Naive thymus-derived CD4-positive, alpha-beta T cell (primary cell): ENCODE results near the gene SDSL. TPM values are rescaled to one million over a fixed set of nuclear protein-coding genes. Genes with fewer than 3 reads are reported as not detected.

Experiments used
- ATAC-seq: fragments of 150-1000 bp; cut with Tn5 transposase; 2 replicates; pipeline ENCODE4 v1.10.0; 2021; ENCODE audit warnings: mild to moderate bottlenecking, moderate library complexity
- CTCF ChIA-PET: fragments of 350-600 bp; sonication (Branson Sonifier 250); formaldehyde crosslinking; loops from one replicate; lab custom pipeline; 2021; ENCODE audit warnings: antibody characterized with exemption; lab: Charles Lee
- POLR2A ChIA-PET: fragments of 350-600 bp; sonication (Branson Sonifier 250); formaldehyde crosslinking; loops from one replicate; lab custom pipeline; 2021; ENCODE audit warnings: antibody characterized with exemption, inconsistent platforms; lab: Charles Lee
- DNase-seq, 9 donors: peaks; one replicate each; pipeline versions ENCODE4 v3.0.0 to v3.0.0-alpha.2; 2020 to 2022; ENCODE audit warnings: mixed read lengths in 1 of 9
- H3K27ac ChIP-seq: one replicate; pipeline ENCODE4 v1.7.0; 2013; ENCODE audit warnings: mild to moderate bottlenecking, low read depth, low read length, moderate library complexity
- H3K27me3 ChIP-seq, 2 donors: one replicate each; pipeline ENCODE4 v1.7.0; 2013; ENCODE audit warnings: low read length in 2 of 2, mild to moderate bottlenecking in 2 of 2, moderate library complexity in 2 of 2; ENCODE audit not compliant: control insufficient read depth in 2 of 2, insufficient read depth in 2 of 2
- H3K36me3 ChIP-seq, 3 experiments: 1 replicate in 2 of 3; 2 replicates in 1 of 3; pipeline ENCODE4 v1.7.0; 2013; ENCODE audit warnings: low read length in 3 of 3, mild to moderate bottlenecking in 3 of 3, moderate library complexity in 1 of 3; ENCODE audit not compliant: insufficient read depth in 3 of 3, control insufficient read depth in 2 of 3
- H3K4me1 ChIP-seq, 2 donors: one replicate each; pipeline ENCODE4 v1.7.0; 2013; ENCODE audit warnings: low read length in 2 of 2, mild to moderate bottlenecking in 2 of 2, moderate library complexity in 1 of 2; ENCODE audit not compliant: control insufficient read depth in 2 of 2, insufficient read depth in 2 of 2
- H3K4me3 ChIP-seq: 2 replicates; pipeline ENCODE4 v1.7.0; 2013; ENCODE audit warnings: mild to moderate bottlenecking, low read length
- H3K9me3 ChIP-seq, 3 experiments: 1 replicate in 2 of 3; 2 replicates in 1 of 3; pipeline ENCODE4 v1.7.0; 2013; ENCODE audit warnings: low read length in 3 of 3; ENCODE audit not compliant: control insufficient read depth in 2 of 3
- H3K27ac Mint-ChIP-seq, 9 donors: one replicate each; pipeline ENCODE4 v1.8.0; 2020 to 2022; ENCODE audit warnings: mixed read lengths in 9 of 9, mild to moderate bottlenecking in 8 of 9, moderate library complexity in 5 of 9, inconsistent platforms in 2 of 9
- H3K27me3 Mint-ChIP-seq, 5 donors: one replicate each; pipeline ENCODE4 v1.8.0; 2021 to 2022; ENCODE audit warnings: mixed read lengths in 5 of 5, mild to moderate bottlenecking in 1 of 5
- H3K36me3 Mint-ChIP-seq, 5 donors: one replicate each; pipeline ENCODE4 v1.8.0; 2020 to 2022; ENCODE audit warnings: mixed read lengths in 5 of 5, mild to moderate bottlenecking in 3 of 5, inconsistent platforms in 1 of 5
- H3K4me1 Mint-ChIP-seq, 7 donors: one replicate each; pipeline ENCODE4 v1.8.0; 2020 to 2022; ENCODE audit warnings: mixed read lengths in 7 of 7, mild to moderate bottlenecking in 3 of 7, inconsistent platforms in 1 of 7
- H3K4me3 Mint-ChIP-seq, 10 donors: one replicate each; pipeline ENCODE4 v1.8.0; 2020 to 2022; ENCODE audit warnings: mild to moderate bottlenecking in 10 of 10, mixed read lengths in 10 of 10, moderate library complexity in 6 of 10, inconsistent platforms in 2 of 10
- H3K9me3 Mint-ChIP-seq, 11 donors: one replicate each; pipeline ENCODE4 v1.8.0; 2020 to 2022; ENCODE audit warnings: mixed read lengths in 11 of 11, mild to moderate bottlenecking in 4 of 11, inconsistent platforms in 1 of 11, moderate library complexity in 1 of 11
- intact Hi-C, 2 donors: fragments of 100-400 bp; cut with micrococcal nuclease; formaldehyde crosslinking; loops; one replicate each; pipeline ENCODE4 v1.15.1; 2023
- polyA plus RNA-seq, 2 donors: library from polyadenylated mRNA; unstranded; fragments of 300-500 nt; fragmentation: Illumina TruSeq; gene quantifications; one replicate each; pipeline ENCODE4 v1.2.3, GENCODE V29; 2021
- total RNA-seq, 6 experiments: library from RNA in 5 of 6; stranded (reverse) in 5 of 6; gene quantifications; 1 replicate in 5 of 6; 2 replicates in 1 of 6; pipeline ENCODE4 v1.2.3 and lab custom pipeline; 2021 to 2026

SDSL gene
- total and polyA plus RNA-seq, 7 experiments from 2014 or later = 0.46 to 2.5 (median 1.7) TPM; not detected in 3

GRCh38 chr12:113407931-113408600 lies 14.1 kb upstream of the SDSL start:
- ChIA-PET POLR2A (interaction anchor here (0.6 kb wide), 1 partner anchor 12 kb away, joined by 3 read pairs; no protein-coding TSS in a partner anchor), CTCF (no interaction called here)
- H3K27me3 Mint-ChIP-seq = peaks cover 0 to 20% (median 5%) of the 10 kb centered on the region in 5 donors
- no peaks in the 10 kb centered on the region for H3K4me1 ChIP-seq
- H3K36me3 Mint-ChIP-seq = peaks cover 0 to 4% (median 0%) of the 10 kb centered on the region in 5 donors
- no peaks in the 10 kb centered on the region for H3K27me3 ChIP-seq
- H3K4me1 Mint-ChIP-seq = peaks cover 0 to 8% (median 0%) of the 10 kb centered on the region in 7 donors
- H3K27ac ChIP-seq = no peak overlapping the region
- H3K27ac Mint-ChIP-seq = no peak overlapping the region
- no peak overlapping the region for H3K4me3 ChIP-seq
- no peaks in the 10 kb centered on the region for H3K36me3 ChIP-seq
- H3K9me3 Mint-ChIP-seq = no peaks in the 10 kb centered on the region
- no peaks in the 10 kb centered on the region for H3K9me3 ChIP-seq
- ATAC-seq (no peak), DNase-seq (no peak)
- H3K4me3 Mint-ChIP-seq = no peak overlapping the region
- intact Hi-C loops = no loop called here

GRCh38 chr12:113408756-113409298 lies 13.4 kb upstream of the SDSL start:
- Mint-ChIP-seq H3K4me3 (no peak overlapping the region), H3K9me3 (no peaks in the 10 kb centered on the region), H3K27ac (no peak overlapping the region), H3K4me1 (peaks cover 0 to 8% (median 0%) of the 10 kb centered on the region in 7 donors), H3K36me3 (peaks cover 0 to 4% (median 0%) of the 10 kb centered on the region in 5 donors), H3K27me3 (peaks cover 0 to 20% (median 5%) of the 10 kb centered on the region in 5 donors)
- no peaks in the 10 kb centered on the region for H3K36me3 ChIP-seq
- H3K4me1 ChIP-seq = no peaks in the 10 kb centered on the region
- H3K4me3 ChIP-seq = no peak overlapping the region
- DNase-seq (no peak), ATAC-seq (no peak)
- H3K27me3 ChIP-seq = no peaks in the 10 kb centered on the region
- intact Hi-C loops = no loop called here
- no peaks in the 10 kb centered on the region for H3K9me3 ChIP-seq
- ChIA-PET POLR2A (no interaction called here), CTCF (no interaction called here)
- H3K27ac ChIP-seq = no peak overlapping the region

- no peak overlapping the region for H3K4me3 ChIP-seq
- no peak overlapping the region for H3K4me3 Mint-ChIP-seq
- no peaks in the 10 kb centered on the region for H3K4me1 ChIP-seq
- H3K27ac Mint-ChIP-seq = no peak overlapping the region
- ATAC-seq (no peak), DNase-seq (no peak)
- H3K36me3 Mint-ChIP-seq = no peaks in the 10 kb centered on the region
- H3K27me3 ChIP-seq = no peaks in the 10 kb centered on the region
- H3K4me1 Mint-ChIP-seq = peaks cover 0 to 2% (median 0%) of the 10 kb centered on the region in 7 donors
- H3K27ac ChIP-seq = no peak overlapping the region
- H3K27me3 Mint-ChIP-seq = peaks cover 0 to 13% (median 5%) of the 10 kb centered on the region in 5 donors
- H3K9me3 Mint-ChIP-seq = no peaks in the 10 kb centered on the region
- intact Hi-C loops = no loop called here
- no peaks in the 10 kb centered on the region for H3K9me3 ChIP-seq
- ChIA-PET CTCF (interaction anchor here (0.7 kb wide), 1 partner anchor 240 kb away, joined by 3 read pairs; no protein-coding TSS in a partner anchor), POLR2A (no interaction called here)
- no peaks in the 10 kb centered on the region for H3K36me3 ChIP-seq
Measured at GRCh38 chr12:113409462-113410124, 12.6 kb upstream of the SDSL start.

GRCh38 chr12:113413488-113413939 lies 8.7 kb upstream of the SDSL start:
- Histone ChIP-seq H3K36me3 (no peaks in the 10 kb centered on the region), H3K9me3 (no peaks in the 10 kb centered on the region), H3K27ac (no peak overlapping the region), H3K27me3 (no peaks in the 10 kb centered on the region), H3K4me3 (no peak overlapping the region), H3K4me1 (no peaks in the 10 kb centered on the region)
- Mint-ChIP-seq H3K36me3 (no peaks in the 10 kb centered on the region), H3K4me1 (peaks cover 0 to 2% (median 0%) of the 10 kb centered on the region in 7 donors), H3K27me3 (peaks cover 0 to 16% (median 4%) of the 10 kb centered on the region in 5 donors), H3K27ac (no peak overlapping the region), H3K4me3 (no peak overlapping the region), H3K9me3 (peaks cover 0 to 2% (median 0%) of the 10 kb centered on the region in 11 donors)
- ChIA-PET POLR2A (no interaction called here), CTCF (interaction anchor here (1.3 kb wide), 1 partner anchor 32 kb away, joined by 3 read pairs; no protein-coding TSS in a partner anchor)
- ATAC-seq (no peak), DNase-seq (no peak)
- intact Hi-C loops = no loop called here

- ATAC-seq = no peak
- Histone ChIP-seq H3K4me1 (no peaks in the 10 kb centered on the region), H3K27me3 (no peaks in the 10 kb centered on the region), H3K27ac (no peak overlapping the region), H3K4me3 (no peak overlapping the region), H3K36me3 (no peaks in the 10 kb centered on the region), H3K9me3 (no peaks in the 10 kb centered on the region)
- CTCF ChIA-PET = no interaction called here
- Mint-ChIP-seq H3K27me3 (peaks cover 0 to 14% (median 4%) of the 10 kb centered on the region in 5 donors), H3K4me3 (no peak overlapping the region), H3K4me1 (peaks cover 0 to 2% (median 0%) of the 10 kb centered on the region in 7 donors), H3K36me3 (no peaks in the 10 kb centered on the region), H3K9me3 (peaks cover 0 to 2% (median 0%) of the 10 kb centered on the region in 11 donors), H3K27ac (no peak overlapping the region)
- DNase-seq = no peak
- intact Hi-C loops = no loop called here
- POLR2A ChIA-PET = no interaction called here
Measured at GRCh38 chr12:113414519-113415038, 7.6 kb upstream of the SDSL start.

- no peaks in the 10 kb centered on the region for H3K36me3 Mint-ChIP-seq
- ChIA-PET POLR2A (no interaction called here), CTCF (no interaction called here)
- peaks cover 0 to 6% (median 0%) of the 10 kb centered on the region in 5 donors for H3K27me3 Mint-ChIP-seq
- Histone ChIP-seq H3K9me3 (no peaks in the 10 kb centered on the region), H3K36me3 (no peaks in the 10 kb centered on the region), H3K4me3 (no peak overlapping the region), H3K27me3 (no peaks in the 10 kb centered on the region), H3K4me1 (no peaks in the 10 kb centered on the region), H3K27ac (no peak overlapping the region)
- no peaks in the 10 kb centered on the region for H3K4me1 Mint-ChIP-seq
- peak; percentile 86 for ATAC-seq
- no peak for DNase-seq
- H3K9me3 Mint-ChIP-seq = peaks cover 0 to 2% (median 0%) of the 10 kb centered on the region in 11 donors
- H3K4me3 Mint-ChIP-seq = no peak overlapping the region
- intact Hi-C loops = no loop called here
- H3K27ac Mint-ChIP-seq = no peak overlapping the region
Measured at GRCh38 chr12:113416091-113416754, 6.0 kb upstream of the SDSL start.
